H1 (cell line): ENCODE results near the gene SIT1. TPM values are rescaled to one million over a fixed set of nuclear protein-coding genes. Genes with fewer than 3 reads are reported as not detected.

ENCODE experiments used
- KDM4A ChIP-seq: IDR thresholded peaks from one replicate; pipeline ENCODE4 v1.7.1; 2012; ENCODE audit warnings: low read depth, mild to moderate bottlenecking, moderate library complexity, low read length, inconsistent platforms; ENCODE audit not compliant: severe bottlenecking
- microRNA-seq, 2 experiments: library from miRNA; unstranded; fragments of <30 nt; microRNA quantifications; one replicate each; pipeline versions ENCODE4 to v1.2.0, GENCODE V29; 2016 to 2020; ENCODE audit warnings: borderline microRNAs expressed in 2 of 2, borderline number of aligned reads in 2 of 2, borderline replicate concordance in 1 of 2
- polyA plus RNA-seq, 7 experiments: library from polyadenylated mRNA; depleted of rRNA in 3 of 7; stranded (reverse) in 5 of 7; unstranded in 2 of 7; fragments of >200 nt in 5 of 7; fragments of 200-250 nt in 2 of 7; gene quantifications; 1 replicate in 5 of 7; 2 replicates in 1 of 7; 4 replicates in 1 of 7; pipeline versions ENCODE4 v1.2.1 to v1.2.3, GENCODE V29; 2011 to 2013; ENCODE audit warnings: missing spikeins in 2 of 7, mixed read lengths in 2 of 7
- small RNA-seq: library from polyadenylated mRNA; stranded (forward); fragments of <200 nt; extraction: miRNeasy Mini kit (QIAGEN cat#:217004); gene quantifications from one replicate; pipeline ENCODE3, GENCODE V24; 2013; ENCODE audit not compliant: insufficient read depth
- total RNA-seq: library from RNA; stranded (reverse); fragmentation: NEBNext Ultra II Directional; extraction: Animal tissue kit (Norgen Biotek cat#: 25700); gene quantifications from 2 replicates; pipeline ENCODE4 v1.2.1, GENCODE V29; 2021

The SIT1 gene
- total and polyA plus RNA-seq, 2 of the 8 experiments (the other 6 are each of a cell fraction or from before 2014, with no cell fraction given): 8.2 to 12.8 TPM

GRCh38 chr9:35599763-35600604, 50.7 kb downstream of the SIT1 start (continued):
- TF ChIP-seq KDM4A: no peak

Small RNA genes lying within 50 kb of the gene (microRNA-seq; reads per million reads assigned to microRNA genes)
- 0 to 0.41 reads per million in 2 experiments for gene MIR4667

Small RNA genes lying within 50 kb of the gene (small RNA-seq; reads per million reads assigned to genes)
- gene MIR4667 (1.0 reads per million), gene RMRP (not detected), gene RN7SL22P (not detected)

Other genes starting within 250 kb of the SIT1 start
- 6.8 and 7.9 TPM in 2 replicates for gene RUSC2, start 160.8 kb downstream of the SIT1 start, total RNA-seq
- gene RUSC2, start 160.8 kb downstream of the SIT1 start, polyA plus RNA-seq (2011; rRNA removed): 4.2 and 5.7 TPM in 2 replicates
- gene TESK1, start 45.7 kb downstream of the SIT1 start, total RNA-seq: 13.9 and 17.5 TPM in 2 replicates
- 13.5 and 19.2 TPM in 2 replicates for gene TESK1, start 45.7 kb downstream of the SIT1 start, polyA plus RNA-seq (2011; rRNA removed)
- 4.0 and 4.5 TPM in 2 replicates for gene CD72, start 32.5 kb downstream of the SIT1 start, total RNA-seq
- gene CD72, start 32.5 kb downstream of the SIT1 start, polyA plus RNA-seq (2011; rRNA removed): 4.5 and 4.9 TPM in 2 replicates
- gene RMRP, start 7.1 kb upstream of the SIT1 start, total RNA-seq: 14,987 and 16,528 TPM in 2 replicates
- gene RMRP, start 7.1 kb upstream of the SIT1 start, polyA plus RNA-seq (2011; rRNA removed): 105 and 169 TPM in 2 replicates
- gene CCDC107, start 7.4 kb upstream of the SIT1 start, total RNA-seq: 9.0 and 10.5 TPM in 2 replicates
- gene CCDC107, start 7.4 kb upstream of the SIT1 start, polyA plus RNA-seq (2011; rRNA removed): 8.2 and 8.6 TPM in 2 replicates
- 17.5 and 18.6 TPM in 2 replicates for gene ARHGEF39, start 14.3 kb upstream of the SIT1 start, total RNA-seq
- 15.9 and 18.7 TPM in 2 replicates for gene ARHGEF39, start 14.3 kb upstream of the SIT1 start, polyA plus RNA-seq (2011; rRNA removed)
- gene CA9, start 23.0 kb upstream of the SIT1 start, total RNA-seq: 1.3 and 1.4 TPM in 2 replicates
- gene CA9, start 23.0 kb upstream of the SIT1 start, polyA plus RNA-seq (2011; rRNA removed): 1.8 and 2.4 TPM in 2 replicates
- gene TPM2, start 39.0 kb upstream of the SIT1 start, total RNA-seq: 181 and 197 TPM in 2 replicates
- 62.5 and 71.2 TPM in 2 replicates for gene TPM2, start 39.0 kb upstream of the SIT1 start, polyA plus RNA-seq (2011; rRNA removed)
- 87.9 and 90.1 TPM in 2 replicates for gene TLN1, start 81.3 kb upstream of the SIT1 start, total RNA-seq
- 28.1 and 42.4 TPM in 2 replicates for gene TLN1, start 81.3 kb upstream of the SIT1 start, polyA plus RNA-seq (2011; rRNA removed)
- 24.4 and 26.5 TPM in 2 replicates for gene CREB3, start 81.7 kb upstream of the SIT1 start, total RNA-seq
- 25.7 and 29.1 TPM in 2 replicates for gene CREB3, start 81.7 kb upstream of the SIT1 start, polyA plus RNA-seq (2011; rRNA removed)
- 69.1 and 71.9 TPM in 2 replicates for gene GBA2, start 98.3 kb upstream of the SIT1 start, total RNA-seq
- gene GBA2, start 98.3 kb upstream of the SIT1 start, polyA plus RNA-seq (2011; rRNA removed): 64.2 and 81.4 TPM in 2 replicates
- 21.8 and 22.7 TPM in 2 replicates for gene RGP1, start 98.4 kb upstream of the SIT1 start, total RNA-seq
- gene RGP1, start 98.4 kb upstream of the SIT1 start, polyA plus RNA-seq (2011; rRNA removed): 11.8 and 13.9 TPM in 2 replicates
- gene MSMP, start 103.3 kb upstream of the SIT1 start, total RNA-seq: not detected in 2 replicates
- 0.53 and 1.3 TPM in 2 replicates for gene MSMP, start 103.3 kb upstream of the SIT1 start, polyA plus RNA-seq (2011; rRNA removed)
- 11.0 and 14.3 TPM in 2 replicates for gene NPR2, start 140.7 kb upstream of the SIT1 start, total RNA-seq
- 13.7 and 17.0 TPM in 2 replicates for gene NPR2, start 140.7 kb upstream of the SIT1 start, polyA plus RNA-seq (2011; rRNA removed)
- gene SPAG8, start 161.3 kb upstream of the SIT1 start, total RNA-seq: 0.37 and 0.55 TPM in 2 replicates
- 0.31 and 0.44 TPM in 2 replicates for gene SPAG8, start 161.3 kb upstream of the SIT1 start, polyA plus RNA-seq (2011; rRNA removed)
- 32.1 and 34.8 TPM in 2 replicates for gene HINT2, start 164.1 kb upstream of the SIT1 start, total RNA-seq
- gene HINT2, start 164.1 kb upstream of the SIT1 start, polyA plus RNA-seq (2011; rRNA removed): 51.2 and 62.1 TPM in 2 replicates
- not detected in 2 replicates for gene FAM221B, start 177.8 kb upstream of the SIT1 start, total RNA-seq
- 0.03 TPM in 1 of 2 replicates, not detected in the other for gene FAM221B, start 177.8 kb upstream of the SIT1 start, polyA plus RNA-seq (2011; rRNA removed)
- gene TMEM8B, start 178.3 kb upstream of the SIT1 start, total RNA-seq: 5.7 and 7.5 TPM in 2 replicates
- gene TMEM8B, start 178.3 kb upstream of the SIT1 start, polyA plus RNA-seq (2011; rRNA removed): 10.4 and 12.2 TPM in 2 replicates
- gene OR13J1, start 219.5 kb upstream of the SIT1 start, total RNA-seq: not detected in 2 replicates
- not detected in 2 replicates for gene OR13J1, start 219.5 kb upstream of the SIT1 start, polyA plus RNA-seq (2011; rRNA removed)